ENCODE data around the gene USP35.

DNA sequence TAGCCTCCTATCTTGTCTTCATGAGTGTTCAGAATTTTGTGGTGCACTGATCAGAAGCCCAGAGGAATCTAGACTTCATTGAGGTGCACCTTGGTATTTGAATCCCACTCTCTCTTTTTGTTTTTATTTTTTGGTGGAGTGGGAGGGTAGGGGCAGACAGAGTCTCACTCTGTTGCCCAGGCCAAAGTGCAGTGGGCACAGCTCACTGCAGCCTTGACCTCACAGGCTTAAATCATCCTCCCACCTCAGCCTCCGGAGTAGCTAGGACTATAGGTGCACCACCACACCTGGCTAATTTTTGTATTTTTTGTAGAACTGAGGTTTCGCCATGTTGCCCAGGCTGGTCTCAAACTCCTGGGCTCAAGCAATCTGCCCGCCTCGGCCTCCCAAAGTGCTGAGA is 38.4 kb upstream of the USP35 start:
- TF ChIP-seq POLR2AphosphoS5 (IDR thresholded peaks at IDR 0.05) (no peak), POLR2A (IDR thresholded peaks at IDR 0.05) (no peak)

Measured in breast epithelium (tissue), 3 donors.